Left lung (tissue), 10 donors: ENCODE measurements around the gene NUF2. TPM values are rescaled to one million over a fixed set of nuclear protein-coding genes. Genes with fewer than 3 reads are reported as not detected.

Experiments
- ATAC-seq: fragments of 200-7000 bp; cut with Tn5 transposase; one replicate; pipeline ENCODE4 v1.9.1; 2020; ENCODE audit warnings: moderate library complexity
- DNase-seq, 4 donors: peaks; one replicate each; pipeline ENCODE4 v3.0.0-alpha.2; 2013 to 2020
- H3K27ac ChIP-seq, 2 donors: fragments of 200-600 bp; sonication (generic) in 1 of 2; one replicate each; pipeline versions ENCODE4 v1.5.0 to v1.8.0; 2020 to 2021
- H3K27me3 ChIP-seq, 2 donors: fragments of 200-600 bp; sonication (generic) in 1 of 2; one replicate each; pipeline versions ENCODE4 v1.5.0 to v1.8.0; 2020 to 2021
- H3K36me3 ChIP-seq, 2 donors: fragments of 200-600 bp; sonication (generic) in 1 of 2; one replicate each; pipeline versions ENCODE4 v1.5.0 to v1.8.0; 2020 to 2021
- H3K4me1 ChIP-seq, 2 donors: fragments of 200-600 bp; one replicate each; pipeline ENCODE4 v1.8.0; 2021
- H3K4me3 ChIP-seq, 2 donors: fragments of 200-600 bp; sonication (generic) in 1 of 2; one replicate each; pipeline versions ENCODE4 v1.5.0 to v1.8.0; 2020 to 2021; ENCODE audit warnings: mild to moderate bottlenecking in 1 of 2
- H3K9me3 ChIP-seq, 2 donors: fragments of 200-600 bp; sonication (generic) in 1 of 2; one replicate each; pipeline versions ENCODE4 v1.5.0 to v1.8.0; 2020 to 2021
- intact Hi-C, 2 donors: fragments of 100-400 bp; cut with DNase I; formaldehyde crosslinking; loops; one replicate each; pipeline versions ENCODE4 v1.11.2 to v1.14.2; 2022
- polyA plus RNA-seq, 6 donors: library from polyadenylated mRNA; unstranded; fragments of 120-200 nt; gene quantifications; one replicate each; pipeline ENCODE4 v1.2.1, GENCODE V29; 2013; ENCODE audit not compliant: insufficient read length in 6 of 6
- total RNA-seq, 2 donors: library from RNA; stranded (reverse); fragmentation: NEBNext Ultra II Directional; extraction: Animal tissue kit (Norgen Biotek cat#: 25700); gene quantifications; one replicate each; pipeline ENCODE4 v1.2.1, GENCODE V29; 2021
- TF ChIP-seq, protein P1 (sequence below), 2 donors: fragments of 200-600 bp; sonication (generic) in 1 of 2; IDR thresholded peaks; one replicate each; pipeline versions ENCODE4 v1.5.0 to v1.8.0; 2021; ENCODE audit warnings: antibody characterized with exemption in 2 of 2
- donor health status: DM: no; HTN: yes; CAD: no.
- donor health status: DM: no; HTN: no; CAD: no.

NUF2 gene
- total and polyA plus RNA-seq, 8 donors, result 1.9 to 42.3 (median 23.0) TPM

DNA sequence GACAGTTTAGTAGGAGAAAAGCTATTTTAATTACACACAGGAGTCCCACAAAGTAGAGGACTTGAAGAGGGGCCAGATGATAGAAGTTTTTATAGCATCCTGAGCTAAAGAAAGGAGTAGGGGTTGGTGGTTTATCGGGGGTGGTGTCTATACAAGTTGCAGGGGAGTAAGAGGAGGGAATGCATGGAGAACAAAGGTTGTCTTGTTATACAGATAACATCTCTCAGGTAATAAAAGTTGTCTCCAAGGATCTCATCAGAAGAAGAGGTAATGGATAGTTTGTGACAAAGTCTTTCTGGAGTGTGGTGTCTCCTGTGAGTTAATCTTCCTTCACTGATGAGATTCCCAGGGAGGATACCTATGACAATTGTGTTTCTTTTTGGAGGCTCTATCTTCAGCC lies 23.4 kb upstream of the NUF2 start:
- no peak for DNase-seq
- no peak overlapping the region for H3K27ac ChIP-seq
- intact Hi-C loops, result no loop called here
- H3K4me1 ChIP-seq, result no peaks in the 10 kb centered on the region
- H3K36me3 ChIP-seq, result peaks cover 0 to 14% of the 10 kb centered on the region in 2 donors
- TF ChIP-seq, protein P1, sequence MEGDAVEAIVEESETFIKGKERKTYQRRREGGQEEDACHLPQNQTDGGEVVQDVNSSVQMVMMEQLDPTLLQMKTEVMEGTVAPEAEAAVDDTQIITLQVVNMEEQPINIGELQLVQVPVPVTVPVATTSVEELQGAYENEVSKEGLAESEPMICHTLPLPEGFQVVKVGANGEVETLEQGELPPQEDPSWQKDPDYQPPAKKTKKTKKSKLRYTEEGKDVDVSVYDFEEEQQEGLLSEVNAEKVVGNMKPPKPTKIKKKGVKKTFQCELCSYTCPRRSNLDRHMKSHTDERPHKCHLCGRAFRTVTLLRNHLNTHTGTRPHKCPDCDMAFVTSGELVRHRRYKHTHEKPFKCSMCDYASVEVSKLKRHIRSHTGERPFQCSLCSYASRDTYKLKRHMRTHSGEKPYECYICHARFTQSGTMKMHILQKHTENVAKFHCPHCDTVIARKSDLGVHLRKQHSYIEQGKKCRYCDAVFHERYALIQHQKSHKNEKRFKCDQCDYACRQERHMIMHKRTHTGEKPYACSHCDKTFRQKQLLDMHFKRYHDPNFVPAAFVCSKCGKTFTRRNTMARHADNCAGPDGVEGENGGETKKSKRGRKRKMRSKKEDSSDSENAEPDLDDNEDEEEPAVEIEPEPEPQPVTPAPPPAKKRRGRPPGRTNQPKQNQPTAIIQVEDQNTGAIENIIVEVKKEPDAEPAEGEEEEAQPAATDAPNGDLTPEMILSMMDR (IDR thresholded peaks at IDR 0.05), result no peak
- no peak for ATAC-seq
- H3K4me3 ChIP-seq, result no peak overlapping the region
- H3K27me3 ChIP-seq, result no peaks in the 10 kb centered on the region
- no peaks in the 10 kb centered on the region for H3K9me3 ChIP-seq

DNA sequence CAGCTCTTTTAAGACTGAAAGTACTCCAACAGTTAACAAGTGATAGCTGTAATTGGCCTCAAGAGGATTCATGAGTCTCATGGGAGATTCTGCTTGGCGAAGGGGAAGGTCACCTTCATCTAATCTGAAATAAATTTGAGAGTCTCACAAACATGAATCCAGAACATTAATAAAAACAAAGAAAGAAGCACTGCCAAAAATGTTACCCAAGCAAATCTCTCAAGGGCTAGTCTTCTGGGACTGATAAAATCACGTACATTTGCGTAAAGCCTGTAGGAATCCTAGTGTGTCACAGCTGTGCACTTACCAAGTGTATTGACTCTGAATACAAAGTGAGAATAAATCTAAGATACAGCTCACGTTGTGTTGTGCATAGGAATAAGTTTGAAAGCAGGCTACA lies 21.2 kb upstream of the NUF2 start:
- Histone ChIP-seq H3K27ac (no peak overlapping the region), H3K9me3 (no peaks in the 10 kb centered on the region), H3K4me3 (no peak overlapping the region), H3K27me3 (no peaks in the 10 kb centered on the region), H3K36me3 (peaks cover 0 to 14% of the 10 kb centered on the region in 2 donors), H3K4me1 (no peaks in the 10 kb centered on the region)
- TF ChIP-seq, protein P1 (IDR thresholded peaks at IDR 0.05), result no peak
- intact Hi-C loops, result no loop called here
- no peak for ATAC-seq
- DNase-seq, result no peak

DNA sequence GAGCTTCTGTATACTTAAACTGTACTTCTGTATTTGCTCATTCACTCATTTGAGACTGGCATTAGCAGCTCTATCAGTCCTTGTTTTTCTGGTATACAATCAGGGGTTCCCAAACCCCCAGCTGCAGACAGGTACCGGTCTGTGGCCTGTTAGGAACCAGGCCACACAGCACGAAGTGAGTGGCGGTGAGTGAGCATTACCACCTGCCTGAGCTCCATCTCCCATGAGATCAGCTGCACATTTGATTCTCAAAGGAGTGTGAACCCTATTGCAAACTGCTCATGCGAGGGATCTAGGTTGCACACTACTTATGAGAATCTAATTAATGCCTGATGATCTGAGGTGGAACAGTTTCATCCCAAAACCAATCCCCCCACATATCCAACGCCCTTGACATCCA lies 18.2 kb upstream of the NUF2 start:
- H3K4me3 ChIP-seq, result no peak overlapping the region
- H3K9me3 ChIP-seq, result no peaks in the 10 kb centered on the region
- H3K27ac ChIP-seq, result no peak overlapping the region
- H3K27me3 ChIP-seq, result no peaks in the 10 kb centered on the region
- ATAC-seq, result no peak
- TF ChIP-seq, protein P1 (IDR thresholded peaks at IDR 0.05), result no peak
- DNase-seq, result peak in 1 of 4 donors; percentile 27
- intact Hi-C loops, result no loop called here
- H3K4me1 ChIP-seq, result no peaks in the 10 kb centered on the region
- peaks cover 0 to 11% of the 10 kb centered on the region in 2 donors for H3K36me3 ChIP-seq

DNA sequence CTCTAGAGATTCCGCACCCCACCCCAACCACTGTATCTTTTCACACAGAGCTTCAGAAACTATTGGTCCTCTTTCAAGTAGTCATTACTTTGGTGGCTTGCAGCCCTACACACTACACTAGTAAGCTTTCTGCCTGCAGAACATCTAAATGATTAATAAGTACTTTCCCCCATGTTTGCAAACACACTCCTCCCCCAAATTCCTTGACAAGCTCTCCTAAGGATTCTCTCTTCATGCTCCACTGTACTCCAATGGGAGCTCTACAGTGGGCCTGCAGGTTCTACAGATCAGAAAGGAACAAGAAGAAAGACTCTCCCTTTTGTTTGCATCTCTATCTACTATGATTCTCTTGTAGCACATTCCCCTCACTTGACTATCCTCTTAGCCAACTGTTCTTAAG lies 16.3 kb upstream of the NUF2 start:
- no peaks in the 10 kb centered on the region for H3K4me1 ChIP-seq
- H3K36me3 ChIP-seq, result peaks cover 0 to 5% of the 10 kb centered on the region in 2 donors
- H3K27ac ChIP-seq, result no peak overlapping the region
- intact Hi-C loops, result no loop called here
- H3K4me3 ChIP-seq, result no peak overlapping the region
- no peak for DNase-seq
- ATAC-seq, result no peak
- no peaks in the 10 kb centered on the region for H3K9me3 ChIP-seq
- H3K27me3 ChIP-seq, result no peaks in the 10 kb centered on the region
- TF ChIP-seq, protein P1 (IDR thresholded peaks at IDR 0.05), result no peak

DNA sequence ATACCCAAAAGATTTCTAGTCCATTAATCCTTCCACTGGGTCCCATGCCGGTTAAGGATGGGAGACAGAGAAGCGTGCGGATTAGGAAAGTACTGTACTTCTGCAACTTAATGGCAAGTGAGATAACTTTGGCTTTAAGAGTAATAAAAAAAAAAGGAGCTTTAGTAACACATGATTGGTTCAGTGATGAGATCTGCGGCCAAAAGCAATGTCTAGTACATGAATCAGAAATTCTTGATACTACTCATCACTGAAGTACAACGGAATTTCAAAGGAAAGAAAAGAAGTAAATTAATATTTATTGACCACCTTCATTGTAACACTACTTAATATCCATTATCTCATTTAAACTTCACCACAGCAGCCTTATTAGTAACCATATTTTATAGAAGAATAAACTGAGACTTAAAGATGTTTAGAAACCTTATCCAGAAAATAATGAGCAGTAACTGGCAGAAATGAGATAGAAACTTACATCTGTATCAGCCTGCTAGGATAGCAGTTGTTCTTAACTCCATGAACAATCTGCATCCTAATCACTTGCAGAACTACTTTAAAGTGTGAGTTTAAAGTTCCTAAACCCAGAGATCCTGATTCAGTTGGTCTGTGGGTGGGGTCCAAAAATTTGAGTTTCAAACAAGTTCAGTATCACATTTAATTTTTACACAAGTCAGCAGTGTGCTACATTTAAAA lies 14.1 kb upstream of the NUF2 start:
- Histone ChIP-seq H3K36me3 (no peaks in the 10 kb centered on the region), H3K27me3 (no peaks in the 10 kb centered on the region), H3K4me3 (no peak overlapping the region), H3K27ac (no peak overlapping the region), H3K9me3 (no peaks in the 10 kb centered on the region), H3K4me1 (no peaks in the 10 kb centered on the region)
- DNase-seq (no peak), ATAC-seq (no peak)
- TF ChIP-seq, protein P1 (IDR thresholded peaks at IDR 0.05), result no peak
- intact Hi-C loops, result no loop called here
